ENCODE data around the gene URB1. TPM values are rescaled to one million over a fixed set of nuclear protein-coding genes. Genes with fewer than 3 reads are reported as not detected.

Gene URB1
- total RNA-seq, 2 donors from 2014 or later = 33.4 to 41.4 TPM

DNA sequence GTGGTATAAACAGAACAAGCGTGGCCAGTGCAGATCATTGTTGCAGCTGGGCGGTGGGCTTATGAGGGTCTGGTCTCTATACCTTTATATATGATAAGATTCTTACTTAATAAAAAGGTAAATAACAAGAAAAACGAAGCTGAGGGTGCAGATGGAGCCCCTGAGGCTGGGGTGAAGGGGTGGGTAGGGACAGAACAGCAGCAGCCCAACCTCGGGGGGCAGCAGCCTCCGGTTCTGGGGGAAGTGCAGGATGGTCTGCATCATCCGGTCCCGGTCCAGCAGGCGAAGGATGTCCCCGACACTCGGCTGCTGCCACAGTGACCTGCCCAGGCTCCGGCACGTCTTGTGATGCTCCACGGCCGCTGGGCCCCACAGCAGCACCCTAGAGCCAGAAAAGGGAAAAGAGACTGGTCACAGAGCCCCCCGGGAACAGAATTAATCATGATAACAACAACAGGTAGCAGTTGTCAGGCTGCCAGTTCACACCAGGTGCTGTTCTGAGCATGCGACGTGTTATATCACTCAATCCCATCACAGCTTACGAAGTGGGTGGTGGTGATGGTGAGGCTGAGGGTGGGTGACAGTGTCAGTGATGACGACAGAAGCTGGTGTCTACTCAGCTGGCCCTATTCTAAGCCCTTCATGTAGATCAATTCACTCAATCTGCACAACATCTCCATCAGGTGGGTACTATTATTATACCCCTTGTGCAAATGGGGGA is 58.7 kb downstream of the URB1 start:
- no peak overlapping the region for H3K27ac ChIP-seq
- intact Hi-C loops (cut with DNase I) = no loop called here
- no peaks in the 10 kb centered on the region for H3K4me1 ChIP-seq (replicated peaks)
- H3K9me3 ChIP-seq = no peaks in the 10 kb centered on the region
- H3K4me3 ChIP-seq = no peak overlapping the region
- TF ChIP-seq POLR2A (IDR thresholded peaks at IDR 0.05) (no peak), POLR2AphosphoS5 (IDR thresholded peaks at IDR 0.05) (no peak)
- TF ChIP-seq, protein P1, sequence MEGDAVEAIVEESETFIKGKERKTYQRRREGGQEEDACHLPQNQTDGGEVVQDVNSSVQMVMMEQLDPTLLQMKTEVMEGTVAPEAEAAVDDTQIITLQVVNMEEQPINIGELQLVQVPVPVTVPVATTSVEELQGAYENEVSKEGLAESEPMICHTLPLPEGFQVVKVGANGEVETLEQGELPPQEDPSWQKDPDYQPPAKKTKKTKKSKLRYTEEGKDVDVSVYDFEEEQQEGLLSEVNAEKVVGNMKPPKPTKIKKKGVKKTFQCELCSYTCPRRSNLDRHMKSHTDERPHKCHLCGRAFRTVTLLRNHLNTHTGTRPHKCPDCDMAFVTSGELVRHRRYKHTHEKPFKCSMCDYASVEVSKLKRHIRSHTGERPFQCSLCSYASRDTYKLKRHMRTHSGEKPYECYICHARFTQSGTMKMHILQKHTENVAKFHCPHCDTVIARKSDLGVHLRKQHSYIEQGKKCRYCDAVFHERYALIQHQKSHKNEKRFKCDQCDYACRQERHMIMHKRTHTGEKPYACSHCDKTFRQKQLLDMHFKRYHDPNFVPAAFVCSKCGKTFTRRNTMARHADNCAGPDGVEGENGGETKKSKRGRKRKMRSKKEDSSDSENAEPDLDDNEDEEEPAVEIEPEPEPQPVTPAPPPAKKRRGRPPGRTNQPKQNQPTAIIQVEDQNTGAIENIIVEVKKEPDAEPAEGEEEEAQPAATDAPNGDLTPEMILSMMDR (IDR thresholded peaks at IDR 0.05) = no peak
- no peak for DNase-seq (ENCODE audit: low spot score)
- H3K36me3 ChIP-seq = peaks cover 3 to 18% of the 10 kb centered on the region in 2 donors
- no peaks in the 10 kb centered on the region for H3K27me3 ChIP-seq (replicated peaks; ENCODE audit: insufficient read depth)
- WGBS = 90% methylated on average over 16 of the region's 19 CpGs

DNA sequence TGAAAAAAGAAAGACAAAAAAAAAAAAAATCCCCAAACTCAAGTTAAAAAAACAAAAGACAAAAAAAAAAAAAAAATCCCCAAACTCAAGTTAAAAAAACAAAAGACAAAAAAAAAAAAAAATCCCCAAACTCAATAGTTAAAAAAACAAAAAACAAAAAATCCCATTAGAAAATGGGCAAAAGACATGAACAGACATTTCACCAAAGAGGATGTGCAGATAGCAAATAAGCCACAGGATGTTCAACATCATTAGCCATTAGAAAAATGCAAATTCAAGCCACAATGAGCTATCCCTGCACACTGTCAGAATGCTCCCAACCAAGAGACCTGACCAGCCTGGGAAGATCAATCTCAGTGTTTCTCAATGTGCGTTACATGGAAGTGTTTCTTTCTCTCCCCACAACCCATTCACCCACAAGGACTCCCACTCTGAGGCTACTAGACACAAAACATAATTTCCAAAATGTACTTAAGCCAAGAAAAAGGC is 60.3 kb downstream of the URB1 start:
- H3K9me3 ChIP-seq = no peaks in the 10 kb centered on the region
- TF ChIP-seq POLR2AphosphoS5 (IDR thresholded peaks at IDR 0.05) (no peak), POLR2A (IDR thresholded peaks at IDR 0.05) (no peak)
- TF ChIP-seq, protein P1 (IDR thresholded peaks at IDR 0.05) = no peak
- intact Hi-C loops (cut with DNase I) = no loop called here
- H3K4me3 ChIP-seq = no peak overlapping the region
- no peak overlapping the region for H3K27ac ChIP-seq
- no peaks in the 10 kb centered on the region for H3K4me1 ChIP-seq (replicated peaks)
- H3K27me3 ChIP-seq (replicated peaks; ENCODE audit: insufficient read depth) = no peaks in the 10 kb centered on the region
- peaks cover 3 to 12% of the 10 kb centered on the region in 2 donors for H3K36me3 ChIP-seq
- no peak for DNase-seq (ENCODE audit: low spot score)
- 100% methylated on average over 1 of the region's 1 CpG for WGBS

DNA sequence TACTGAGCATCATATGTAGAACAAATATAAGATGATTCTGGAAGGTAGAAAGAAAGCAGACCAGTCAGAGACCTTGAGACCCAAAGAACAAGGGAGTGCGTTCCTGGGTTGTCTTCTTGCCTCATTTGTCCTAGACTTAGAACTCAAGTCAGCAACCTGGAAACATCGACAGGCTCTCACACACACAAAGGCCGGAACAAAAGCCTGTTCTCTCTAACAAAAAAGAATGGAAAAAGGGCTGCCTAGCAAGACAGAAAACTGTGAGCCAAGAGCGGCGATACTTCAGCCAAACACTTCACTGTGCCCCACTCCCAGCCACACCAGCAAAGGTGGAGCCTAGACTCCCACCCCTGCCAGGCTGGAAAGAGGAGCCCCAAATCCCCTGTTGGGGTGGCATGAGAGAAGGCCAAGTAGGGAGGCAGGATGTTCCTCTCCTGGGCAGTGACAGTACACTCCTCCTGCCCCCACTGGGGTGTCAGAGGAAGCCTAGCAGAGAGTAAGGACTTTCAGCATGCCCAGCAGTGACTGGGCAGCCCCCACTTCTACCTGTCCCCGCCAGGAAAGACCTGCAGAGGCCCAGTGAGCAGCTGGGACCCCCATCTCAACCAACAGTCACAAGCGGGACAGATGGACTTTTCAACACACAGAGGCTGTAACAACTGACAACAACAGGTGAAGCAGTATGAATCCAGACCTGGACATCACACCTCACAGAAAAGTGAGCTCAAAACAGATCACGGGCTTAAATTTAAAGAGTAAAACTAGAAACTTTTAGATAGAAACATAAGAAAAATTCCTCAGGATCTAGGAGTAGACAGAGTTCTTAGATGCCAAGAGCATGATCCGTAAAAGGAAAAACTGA is 61.1 kb downstream of the URB1 start:
- Histone ChIP-seq H3K9me3 (no peaks in the 10 kb centered on the region), H3K4me1 (replicated peaks) (no peaks in the 10 kb centered on the region), H3K36me3 (peaks cover 3 to 12% of the 10 kb centered on the region in 2 donors), H3K4me3 (no peak overlapping the region), H3K27me3 (replicated peaks; ENCODE audit: insufficient read depth) (no peaks in the 10 kb centered on the region), H3K27ac (no peak overlapping the region)
- TF ChIP-seq POLR2A (IDR thresholded peaks at IDR 0.05) (no peak), POLR2AphosphoS5 (IDR thresholded peaks at IDR 0.05) (no peak)
- TF ChIP-seq, protein P1 (IDR thresholded peaks at IDR 0.05) = no peak
- intact Hi-C loops (cut with DNase I) = no loop called here
- 93% methylated on average over 9 of the region's 9 CpGs for WGBS
- no peak for DNase-seq (ENCODE audit: low spot score)

DNA sequence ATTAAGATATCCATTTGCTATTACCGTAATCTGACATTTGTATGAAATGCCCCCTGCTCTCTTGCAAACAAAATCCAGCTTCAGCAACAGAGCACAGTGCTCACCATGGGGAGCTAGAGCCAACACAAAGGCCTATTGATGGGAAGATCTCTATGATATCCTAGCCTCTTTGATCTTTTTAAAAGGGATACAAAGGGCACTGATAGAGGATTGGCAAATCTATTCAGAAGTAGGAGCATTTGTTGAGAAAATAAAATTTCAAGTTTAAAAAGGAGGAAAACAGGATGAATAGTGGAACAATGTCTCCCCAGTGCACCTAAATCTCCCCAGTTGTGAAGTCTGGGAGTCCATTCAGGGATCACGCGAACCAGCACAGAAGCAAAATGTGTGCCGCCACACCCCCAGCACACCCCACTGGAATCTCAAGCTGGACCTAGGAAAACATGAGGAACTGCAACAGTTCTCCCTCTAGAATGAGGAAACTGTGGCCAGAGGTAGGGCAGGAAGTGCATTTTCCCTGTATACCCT is 62.0 kb downstream of the URB1 start:
- no peak for DNase-seq (ENCODE audit: low spot score)
- intact Hi-C loops (cut with DNase I) = no loop called here
- no peak for TF ChIP-seq POLR2A (IDR thresholded peaks at IDR 0.05)
- TF ChIP-seq, protein P1 (IDR thresholded peaks at IDR 0.05) = no peak
- TF ChIP-seq POLR2AphosphoS5 (IDR thresholded peaks at IDR 0.05) = no peak
- no peak overlapping the region for H3K27ac ChIP-seq
- peaks cover 3 to 9% of the 10 kb centered on the region in 2 donors for H3K36me3 ChIP-seq
- H3K4me1 ChIP-seq (replicated peaks) = no peaks in the 10 kb centered on the region
- 94% methylated on average over 4 of the region's 4 CpGs for WGBS
- H3K4me3 ChIP-seq = no peak overlapping the region
- no peaks in the 10 kb centered on the region for H3K27me3 ChIP-seq (replicated peaks; ENCODE audit: insufficient read depth)
- H3K9me3 ChIP-seq = no peaks in the 10 kb centered on the region
